ENCODE results near the gene CILP2.
A peak's percentile ranks its signal among the peaks of the same experiment; 100 is the strongest.

Gene CILP2

GRCh38 chr19:19575411-19575810, 37.3 kb downstream of the CILP2 start:
- no peak overlapping the region for H3K27ac ChIP-seq
- peaks cover 3% of the 10 kb centered on the region; the same call in 1 of the 2 replicates for H3K36me3 ChIP-seq
- TF ChIP-seq, protein P1, sequence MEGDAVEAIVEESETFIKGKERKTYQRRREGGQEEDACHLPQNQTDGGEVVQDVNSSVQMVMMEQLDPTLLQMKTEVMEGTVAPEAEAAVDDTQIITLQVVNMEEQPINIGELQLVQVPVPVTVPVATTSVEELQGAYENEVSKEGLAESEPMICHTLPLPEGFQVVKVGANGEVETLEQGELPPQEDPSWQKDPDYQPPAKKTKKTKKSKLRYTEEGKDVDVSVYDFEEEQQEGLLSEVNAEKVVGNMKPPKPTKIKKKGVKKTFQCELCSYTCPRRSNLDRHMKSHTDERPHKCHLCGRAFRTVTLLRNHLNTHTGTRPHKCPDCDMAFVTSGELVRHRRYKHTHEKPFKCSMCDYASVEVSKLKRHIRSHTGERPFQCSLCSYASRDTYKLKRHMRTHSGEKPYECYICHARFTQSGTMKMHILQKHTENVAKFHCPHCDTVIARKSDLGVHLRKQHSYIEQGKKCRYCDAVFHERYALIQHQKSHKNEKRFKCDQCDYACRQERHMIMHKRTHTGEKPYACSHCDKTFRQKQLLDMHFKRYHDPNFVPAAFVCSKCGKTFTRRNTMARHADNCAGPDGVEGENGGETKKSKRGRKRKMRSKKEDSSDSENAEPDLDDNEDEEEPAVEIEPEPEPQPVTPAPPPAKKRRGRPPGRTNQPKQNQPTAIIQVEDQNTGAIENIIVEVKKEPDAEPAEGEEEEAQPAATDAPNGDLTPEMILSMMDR (IDR thresholded peaks at IDR 0.05; ENCODE audit: low read depth, low read length), result no peak
- DNase-seq, result no peak
- no peaks in the 10 kb centered on the region for H3K27me3 ChIP-seq (ENCODE audit: insufficient read depth, low read depth, severe bottlenecking)
- H3K9me3 ChIP-seq (ENCODE audit: severe bottlenecking), result no peaks in the 10 kb centered on the region
- H3K4me3 ChIP-seq (ENCODE audit: low read depth, low read length), result no peak overlapping the region

- H3K27me3 ChIP-seq (ENCODE audit: insufficient read depth, low read depth, severe bottlenecking), result no peaks in the 10 kb centered on the region
- TF ChIP-seq, protein P1 (IDR thresholded peaks at IDR 0.05; ENCODE audit: low read depth, low read length), result no peak
- H3K36me3 ChIP-seq, result no peaks in the 10 kb centered on the region
- no peak overlapping the region for H3K4me3 ChIP-seq (ENCODE audit: low read depth, low read length)
- no peaks in the 10 kb centered on the region for H3K9me3 ChIP-seq (ENCODE audit: severe bottlenecking)
- peak overlapping the region; percentile 50 for H3K27ac ChIP-seq
- DNase-seq, result peak; percentile 45
These were observed 40.2 kb downstream of the CILP2 start for GRCh38 chr19:19578252-19578651.

GRCh38 chr19:19579533-19580361, 41.7 kb downstream of the CILP2 start:
- Histone ChIP-seq H3K4me3 (ENCODE audit: low read depth, low read length) (peak overlapping the region; percentile 17), H3K27me3 (ENCODE audit: insufficient read depth, low read depth, severe bottlenecking) (no peaks in the 10 kb centered on the region), H3K27ac (peak overlapping the region; percentile 19), H3K9me3 (ENCODE audit: severe bottlenecking) (no peaks in the 10 kb centered on the region), H3K36me3 (no peaks in the 10 kb centered on the region)
- DNase-seq, result peak; percentile 54
- TF ChIP-seq, protein P1 (IDR thresholded peaks at IDR 0.05; ENCODE audit: low read depth, low read length), result no peak

DNA sequence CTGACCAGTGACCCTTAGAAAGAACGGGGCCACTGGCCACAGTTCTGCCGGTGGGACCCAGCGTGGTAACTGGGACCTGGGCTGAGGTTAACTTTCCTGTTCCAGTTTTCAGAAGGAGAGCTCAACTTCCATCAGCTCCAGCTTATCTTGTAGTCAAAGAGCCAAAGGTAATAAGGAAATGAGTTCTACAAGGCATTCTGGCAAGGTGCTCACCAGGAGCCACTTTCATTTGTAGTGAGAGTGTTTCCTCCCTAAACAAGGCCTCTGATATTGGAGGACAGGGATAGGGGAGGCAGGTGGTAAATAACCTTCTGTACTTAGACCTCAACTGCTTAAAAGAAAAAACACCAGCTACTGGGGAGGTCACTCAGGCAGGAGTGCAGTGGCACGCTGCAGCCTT, 42.4 kb downstream of the CILP2 start:
- no peaks in the 10 kb centered on the region for H3K36me3 ChIP-seq
- no peak overlapping the region for H3K4me3 ChIP-seq (ENCODE audit: low read depth, low read length)
- H3K9me3 ChIP-seq (ENCODE audit: severe bottlenecking), result no peaks in the 10 kb centered on the region
- no peak for DNase-seq
- TF ChIP-seq, protein P1 (IDR thresholded peaks at IDR 0.05; ENCODE audit: low read depth, low read length), result no peak
- H3K27ac ChIP-seq, result peak overlapping the region; percentile 19
- no peaks in the 10 kb centered on the region for H3K27me3 ChIP-seq (ENCODE audit: insufficient read depth, low read depth, severe bottlenecking)

GRCh38 chr19:19581391-19581790, 43.3 kb downstream of the CILP2 start:
- no peaks in the 10 kb centered on the region for H3K36me3 ChIP-seq
- no peaks in the 10 kb centered on the region for H3K27me3 ChIP-seq (ENCODE audit: insufficient read depth, low read depth, severe bottlenecking)
- TF ChIP-seq, protein P1 (IDR thresholded peaks at IDR 0.05; ENCODE audit: low read depth, low read length), result no peak
- H3K9me3 ChIP-seq (ENCODE audit: severe bottlenecking), result no peaks in the 10 kb centered on the region
- H3K27ac ChIP-seq, result no peak overlapping the region
- H3K4me3 ChIP-seq (ENCODE audit: low read depth, low read length), result no peak overlapping the region
- DNase-seq, result no peak

All from WERI-Rb-1 (cell line).